Mucosa of stomach (tissue), 1 donor: ENCODE measurements around the gene THEM5.
"Not testable (repeated sequence)": the region's sequence is repeated elsewhere in the genome, so short reads cannot be mapped to it uniquely, and the experiment has no call there.

Source experiments
- H3K27me3 ChIP-seq: one replicate; pipeline ENCODE4 v1.7.0; 2013; ENCODE audit warnings: mild to moderate bottlenecking, low read length; ENCODE audit not compliant: control insufficient read depth, insufficient read depth
- H3K36me3 ChIP-seq: one replicate; pipeline ENCODE4 v1.7.0; 2013; ENCODE audit warnings: low read length; ENCODE audit not compliant: control insufficient read depth, insufficient read depth
- H3K4me1 ChIP-seq: one replicate; pipeline ENCODE4 v1.7.0; 2013; ENCODE audit warnings: mild to moderate bottlenecking, low read length; ENCODE audit not compliant: control insufficient read depth, insufficient read depth
- H3K4me3 ChIP-seq: one replicate; pipeline ENCODE4 v1.7.0; 2013; ENCODE audit warnings: low read length
- H3K9ac ChIP-seq: one replicate; pipeline ENCODE4 v1.7.0; 2013; ENCODE audit warnings: mild to moderate bottlenecking, low read length, moderate library complexity
- H3K9me3 ChIP-seq: one replicate; pipeline ENCODE4 v1.7.0; 2013; ENCODE audit warnings: mild to moderate bottlenecking, low read length, moderate library complexity; ENCODE audit not compliant: control insufficient read depth
- donor health status: Pancreatic carcinoma.

The THEM5 gene

DNA sequence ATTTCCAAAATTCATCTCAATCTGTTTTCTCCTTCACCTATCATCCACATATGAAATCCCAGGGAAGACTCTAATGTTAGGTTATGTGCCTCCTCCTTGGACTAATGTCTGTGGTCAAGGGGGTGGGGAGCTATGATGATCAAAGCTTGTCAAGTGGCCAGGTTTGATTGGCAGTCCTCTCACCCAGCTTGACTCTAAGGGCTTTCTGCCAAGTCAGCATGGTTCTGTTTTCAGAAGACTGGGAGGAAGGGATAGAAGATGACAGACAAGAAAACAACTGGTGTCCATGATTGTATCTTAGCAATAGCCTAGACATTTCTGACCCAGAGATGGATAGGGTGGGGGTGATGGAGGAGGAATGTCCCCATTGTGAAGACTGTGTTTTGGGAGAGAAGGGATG lies 9.1 kb upstream of the THEM5 start:
- Histone ChIP-seq H3K4me1 (no peaks in the 10 kb centered on the region), H3K4me3 (no peak overlapping the region)

DNA sequence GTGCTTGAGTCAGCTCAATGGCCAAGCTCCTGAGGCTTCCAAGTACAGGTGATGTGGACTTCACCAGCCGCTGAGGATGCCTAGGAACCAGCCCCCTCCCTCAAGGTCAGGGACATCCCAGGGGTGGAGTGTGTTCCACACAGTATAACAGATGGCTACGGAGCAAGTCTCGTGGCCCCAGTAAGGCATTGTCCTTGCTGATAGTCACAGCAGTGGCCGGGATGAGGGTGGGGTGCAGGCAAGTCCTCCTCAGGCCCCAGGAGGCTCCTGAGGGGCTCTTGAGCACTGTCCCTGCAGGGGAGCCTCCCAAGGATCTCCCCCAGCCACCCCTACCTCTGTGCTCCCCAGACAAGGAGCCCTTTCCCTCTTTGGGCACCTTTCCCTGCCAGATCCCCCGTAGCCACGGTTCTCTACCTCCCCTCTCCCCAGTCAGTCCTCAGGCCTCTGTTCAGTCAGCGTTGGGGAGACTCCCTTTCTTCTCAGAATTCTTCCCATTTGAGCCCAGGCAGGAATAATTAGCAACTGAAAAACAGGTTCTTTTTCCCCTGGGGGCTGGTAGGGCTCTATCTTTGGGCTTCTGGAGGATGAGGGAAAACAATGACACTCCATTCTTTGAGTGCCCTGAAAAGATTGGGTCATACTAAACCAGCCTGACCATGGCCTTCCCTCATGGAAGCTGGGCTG lies 7.1 kb upstream of the THEM5 start:
- Histone ChIP-seq H3K4me1 (no peaks in the 10 kb centered on the region), H3K36me3 (no peaks in the 10 kb centered on the region), H3K9me3 (no peaks in the 10 kb centered on the region), H3K9ac (no peak overlapping the region), H3K27me3 (no peaks in the 10 kb centered on the region), H3K4me3 (no peak overlapping the region)

More for the DNA sequence above, 9.1 kb upstream of the THEM5 start:
- Histone ChIP-seq H3K27me3 (no peaks in the 10 kb centered on the region), H3K36me3 (no peaks in the 10 kb centered on the region), H3K9me3 (no peaks in the 10 kb centered on the region), H3K9ac (no peak overlapping the region)

DNA sequence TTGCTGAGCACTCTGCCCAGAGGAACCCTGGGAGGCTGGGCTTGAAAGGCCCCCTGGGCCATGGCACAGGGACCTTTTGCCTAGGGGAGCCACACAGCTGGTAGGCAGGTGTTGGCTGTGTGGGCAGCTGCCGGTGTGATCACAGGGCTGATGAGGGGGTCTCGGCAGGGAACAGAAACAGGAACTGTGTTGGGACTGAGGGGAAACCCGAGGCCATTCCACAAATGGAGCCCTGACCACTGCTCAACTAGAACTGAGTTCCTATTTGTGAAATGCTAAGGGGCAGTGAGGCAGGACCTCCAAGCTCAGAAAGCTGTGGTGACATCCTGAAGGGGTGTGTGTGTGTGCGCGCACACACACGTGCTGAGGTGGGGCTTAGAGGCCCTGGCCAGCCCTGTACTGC lies 6.4 kb upstream of the THEM5 start:
- no peaks in the 10 kb centered on the region for H3K36me3 ChIP-seq
- no peaks in the 10 kb centered on the region for H3K9me3 ChIP-seq
- H3K9ac ChIP-seq = no peak overlapping the region
- H3K4me3 ChIP-seq = no peak overlapping the region
- no peaks in the 10 kb centered on the region for H3K4me1 ChIP-seq
- H3K27me3 ChIP-seq = no peaks in the 10 kb centered on the region

DNA sequence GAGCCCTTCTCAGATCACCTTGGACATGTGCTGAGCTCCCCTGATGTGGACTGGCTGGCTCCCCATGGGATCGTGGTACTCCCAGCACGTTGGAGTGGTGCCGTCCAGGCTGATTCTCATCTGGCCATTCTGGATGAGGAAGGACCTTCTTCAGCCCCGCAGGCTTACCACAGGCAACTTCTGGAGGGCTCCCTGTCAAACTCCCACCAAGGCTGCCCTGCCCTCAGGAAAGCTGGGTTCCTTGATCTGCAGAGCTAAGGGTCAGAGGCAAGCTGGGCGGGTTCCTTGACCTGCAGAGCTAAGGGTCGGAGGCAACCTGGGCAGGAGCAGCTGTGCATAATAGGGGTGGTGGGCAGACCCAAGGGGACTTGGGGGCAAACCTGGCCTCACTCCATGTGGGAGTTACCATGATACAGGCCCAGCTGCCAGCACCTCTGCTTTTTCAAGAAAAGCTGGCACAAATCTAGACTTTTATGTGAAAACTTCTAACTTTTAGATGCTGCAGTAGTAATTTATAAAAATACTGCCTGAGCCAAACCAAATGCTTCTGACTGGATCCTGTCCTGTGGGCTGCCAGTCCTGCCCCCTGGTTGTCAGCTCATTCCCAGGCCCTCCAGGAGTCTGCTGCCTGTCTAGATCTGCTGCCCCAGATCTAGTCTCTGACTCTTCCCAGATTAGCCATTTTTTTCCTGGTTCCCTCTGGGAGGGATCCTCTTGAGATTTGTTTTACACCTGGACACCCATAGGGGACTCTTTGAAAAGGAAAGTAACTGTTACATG lies 5.6 kb upstream of the THEM5 start:
- Histone ChIP-seq H3K9me3 (no peaks in the 10 kb centered on the region), H3K27me3 (no peaks in the 10 kb centered on the region), H3K4me1 (no peaks in the 10 kb centered on the region), H3K4me3 (no peak overlapping the region), H3K36me3 (no peaks in the 10 kb centered on the region), H3K9ac (no peak overlapping the region)

DNA sequence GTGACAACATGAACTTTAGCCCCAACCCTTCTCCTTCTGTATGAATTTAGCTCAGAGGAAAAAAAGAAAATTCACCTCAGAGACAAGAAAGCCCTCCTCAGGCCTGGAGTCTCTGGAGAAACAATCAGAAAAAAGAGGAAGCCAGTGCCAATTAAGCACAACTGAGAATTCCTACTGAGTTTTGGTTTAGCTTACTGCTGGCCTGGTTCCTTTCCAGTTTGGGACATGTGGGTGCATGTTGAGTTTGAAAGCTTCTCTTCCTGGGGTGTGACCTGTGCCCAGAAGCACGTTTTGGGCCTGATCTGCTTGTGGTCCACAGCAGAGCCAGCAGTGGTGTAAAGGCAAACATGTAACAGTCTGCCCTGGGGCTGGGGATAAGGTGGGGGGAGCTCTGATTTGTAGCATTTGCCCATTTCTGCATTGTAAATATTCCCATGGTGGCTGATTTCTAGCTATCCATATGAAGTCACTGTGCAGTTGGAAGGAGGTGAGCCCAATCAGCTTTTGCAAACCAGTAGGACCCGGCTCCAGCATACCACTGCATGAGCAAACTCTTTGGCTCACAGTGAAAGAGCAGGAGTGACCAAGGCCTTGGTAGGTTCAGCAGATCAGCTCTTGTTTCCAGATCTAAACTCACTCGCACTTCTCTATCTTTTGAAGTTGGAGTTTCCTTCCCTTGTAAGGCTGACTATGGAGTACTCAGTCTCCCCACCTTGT lies 4.7 kb upstream of the THEM5 start:
- Histone ChIP-seq H3K27me3 (no peaks in the 10 kb centered on the region), H3K4me1 (no peaks in the 10 kb centered on the region), H3K36me3 (no peaks in the 10 kb centered on the region), H3K9ac (no peak overlapping the region), H3K4me3 (no peak overlapping the region), H3K9me3 (no peaks in the 10 kb centered on the region)

DNA sequence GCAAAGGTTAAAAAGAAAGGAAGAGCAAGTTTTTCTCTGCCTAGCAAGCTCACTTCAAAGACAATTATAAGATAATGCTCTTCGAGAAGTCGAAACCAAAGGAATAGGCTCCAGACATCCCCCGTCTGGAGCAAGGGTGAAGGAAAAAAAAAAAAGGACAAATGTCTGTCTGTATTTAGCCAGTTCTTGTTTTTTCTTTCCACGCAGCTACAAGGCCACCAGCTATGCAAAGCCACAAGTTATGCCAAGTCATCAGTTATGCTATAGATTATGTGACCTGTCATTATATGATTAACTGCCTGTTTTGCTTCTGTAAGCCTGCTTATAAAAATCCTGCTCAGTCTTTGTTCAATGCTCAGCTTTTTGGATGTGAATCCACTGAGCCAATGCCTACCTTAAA lies 2.4 kb upstream of the THEM5 start:
- H3K9me3 ChIP-seq = no peaks in the 10 kb centered on the region
- H3K9ac ChIP-seq = no peak overlapping the region
- no peaks in the 10 kb centered on the region for H3K27me3 ChIP-seq
- H3K4me1 ChIP-seq = no peaks in the 10 kb centered on the region
- H3K36me3 ChIP-seq = no peaks in the 10 kb centered on the region
- H3K4me3 ChIP-seq = no peak overlapping the region

DNA sequence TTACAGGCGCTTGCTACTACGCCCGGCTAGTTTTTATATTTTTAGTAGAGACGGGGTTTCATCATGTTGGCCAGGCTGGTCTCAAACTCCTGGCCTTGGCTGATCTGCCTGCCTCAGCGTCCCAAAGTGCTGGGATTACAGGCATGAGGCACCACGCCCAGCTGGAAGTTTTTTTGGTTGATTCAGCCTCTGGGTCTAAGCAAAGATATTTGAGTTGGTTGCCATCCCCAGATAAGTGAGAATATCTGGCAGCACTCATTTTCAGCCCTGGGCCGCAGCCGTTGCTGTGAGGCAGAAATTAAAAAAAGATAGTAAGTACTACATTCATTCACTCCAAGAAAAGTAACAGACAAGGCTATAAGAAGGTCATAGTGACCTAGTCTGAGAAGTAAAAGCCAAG lies 2.0 kb upstream of the THEM5 start:
- not testable (repeated sequence) for H3K36me3 ChIP-seq, H3K9me3 ChIP-seq, H3K27me3 ChIP-seq, H3K9ac ChIP-seq, H3K4me1 ChIP-seq, H3K4me3 ChIP-seq

DNA sequence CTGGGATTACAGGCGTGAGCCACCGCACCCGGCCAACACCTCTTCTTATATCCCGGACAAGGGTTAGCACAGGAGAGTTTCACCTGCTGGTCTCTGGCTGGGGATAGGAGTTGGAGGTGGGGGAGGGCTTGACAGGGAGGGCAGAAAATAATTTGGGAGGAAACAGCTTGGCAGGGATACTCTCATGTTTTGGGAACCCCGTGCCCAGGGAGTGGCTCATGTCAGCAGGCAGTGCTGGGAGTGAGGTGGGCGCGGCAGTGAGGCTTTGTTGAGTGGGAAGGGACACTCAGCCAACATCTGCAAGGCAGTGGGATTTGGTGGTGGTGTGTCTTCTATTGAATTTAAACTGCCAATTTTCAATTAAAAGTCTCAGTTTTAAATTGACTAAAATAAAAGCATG lies 1.1 kb upstream of the THEM5 start:
- Histone ChIP-seq H3K4me3 (no peak overlapping the region), H3K27me3 (no peaks in the 10 kb centered on the region), H3K36me3 (no peaks in the 10 kb centered on the region), H3K4me1 (no peaks in the 10 kb centered on the region), H3K9ac (no peak overlapping the region), H3K9me3 (no peaks in the 10 kb centered on the region)

DNA sequence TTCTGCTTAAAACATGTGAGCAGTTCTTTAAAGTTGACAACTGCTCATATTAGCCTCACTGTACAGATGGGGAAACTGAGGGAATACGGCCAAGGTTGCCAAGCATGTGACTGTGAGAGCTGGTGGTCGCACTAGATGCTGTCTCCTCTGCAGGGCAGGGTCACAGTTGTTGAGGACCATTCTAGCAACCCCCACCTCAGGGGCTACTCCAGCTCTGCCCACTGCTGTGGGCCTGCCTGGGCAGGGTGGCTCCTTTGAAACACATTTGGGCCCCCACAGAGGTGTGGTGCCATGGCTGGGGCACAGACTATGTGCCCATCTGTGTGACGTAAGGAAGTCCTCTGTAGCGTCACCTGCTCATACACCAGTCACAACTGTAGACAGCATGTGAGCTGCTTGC lies 779 bp downstream of the THEM5 start:
- Histone ChIP-seq H3K9ac (no peak overlapping the region), H3K4me1 (no peaks in the 10 kb centered on the region), H3K9me3 (no peaks in the 10 kb centered on the region), H3K27me3 (no peaks in the 10 kb centered on the region), H3K4me3 (no peak overlapping the region), H3K36me3 (no peaks in the 10 kb centered on the region)

DNA sequence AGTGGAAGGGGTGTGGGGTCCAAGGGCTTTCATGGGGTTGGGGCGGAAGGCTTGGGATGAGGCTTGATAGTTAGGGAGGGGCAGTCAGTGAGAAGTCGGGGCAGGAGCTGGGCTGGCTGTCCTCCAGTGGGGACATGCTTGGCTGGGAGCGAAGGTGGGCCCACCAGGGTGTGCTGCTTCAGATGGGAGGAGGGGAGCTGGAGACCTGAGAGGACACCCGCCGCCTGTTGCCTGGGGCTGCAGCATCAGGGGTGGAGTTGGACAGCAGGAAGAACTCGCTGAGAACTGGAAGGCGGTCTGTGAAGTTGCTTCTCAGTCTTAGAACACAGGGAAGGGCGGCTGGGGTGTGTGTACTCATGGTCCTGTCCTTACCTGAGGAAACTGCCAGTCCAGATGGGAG lies 1.6 kb downstream of the THEM5 start:
- Histone ChIP-seq H3K4me1 (no peaks in the 10 kb centered on the region), H3K27me3 (no peaks in the 10 kb centered on the region), H3K9me3 (no peaks in the 10 kb centered on the region), H3K4me3 (no peak overlapping the region), H3K36me3 (no peaks in the 10 kb centered on the region), H3K9ac (no peak overlapping the region)

DNA sequence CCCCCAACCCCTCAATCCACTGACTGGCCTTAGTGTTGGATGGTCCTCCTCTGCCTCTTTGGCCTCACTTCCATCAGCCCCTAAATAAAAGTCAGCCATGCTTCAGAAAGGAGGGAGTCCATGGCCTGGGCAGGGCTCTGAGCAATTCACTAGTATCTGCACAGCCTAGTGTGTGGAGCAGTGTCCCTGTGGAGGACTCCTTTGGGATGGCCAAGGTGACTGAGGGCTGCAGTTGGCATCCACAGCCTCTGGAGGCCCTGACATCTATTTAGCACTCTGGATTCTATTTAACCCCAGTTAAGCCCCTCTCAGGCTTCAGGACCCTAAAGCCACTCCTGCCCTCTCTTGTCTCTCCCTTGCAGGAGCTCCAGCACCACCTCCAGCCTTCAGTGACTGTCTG lies 3.6 kb downstream of the THEM5 start:
- Histone ChIP-seq H3K27me3 (no peaks in the 10 kb centered on the region), H3K4me1 (peaks cover 5% of the 10 kb centered on the region), H3K36me3 (no peaks in the 10 kb centered on the region), H3K9ac (no peak overlapping the region), H3K4me3 (no peak overlapping the region), H3K9me3 (no peaks in the 10 kb centered on the region)

DNA sequence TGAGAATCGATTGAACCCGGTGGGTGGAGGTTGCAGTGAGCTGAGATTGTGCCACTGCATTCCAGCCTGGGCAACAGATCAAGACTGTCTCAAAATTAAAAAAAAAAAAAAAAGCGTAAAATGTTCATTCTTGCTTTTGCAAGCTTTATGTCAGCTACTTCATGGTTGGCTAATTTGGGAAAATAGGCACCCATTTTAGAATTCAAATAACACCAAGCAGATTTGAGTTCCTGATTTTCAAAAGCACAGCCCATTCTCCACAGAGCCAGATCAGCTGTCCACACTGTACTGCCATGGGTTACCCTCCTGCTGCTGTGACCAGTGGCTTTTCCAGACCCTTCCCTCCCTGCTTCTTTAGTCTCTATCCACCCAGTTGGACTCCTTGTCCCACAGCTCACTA lies 4.4 kb downstream of the THEM5 start:
- no peak overlapping the region for H3K4me3 ChIP-seq
- no peak overlapping the region for H3K9ac ChIP-seq
- peaks cover 5% of the 10 kb centered on the region for H3K4me1 ChIP-seq
- no peaks in the 10 kb centered on the region for H3K27me3 ChIP-seq
- no peaks in the 10 kb centered on the region for H3K9me3 ChIP-seq
- H3K36me3 ChIP-seq = no peaks in the 10 kb centered on the region
